ENCODE results near the gene TP53I13.

GRCh38 chr17:29578626-29579485, 10.4 kb downstream of the TP53I13 start:
- TF ChIP-seq CTCF (IDR thresholded peaks at IDR 0.05 in 8 of 11, conservative IDR thresholded peaks at IDR 0.05 in 3 of 11) (peak in 1 of 11 experiments; percentile 15), POLR2AphosphoS5 (IDR thresholded peaks at IDR 0.05) (no peak)

Data from spleen (tissue), 7 donors.